SU-DHL-6 (cell line): ENCODE results near the gene SLC12A7.

Source experiments
- EZH2phosphoT487 ChIP-seq: fragments of 200-600 bp; sonication (generic), shearing (Covaris generic); conservative IDR thresholded peaks from 2 replicates; pipeline ENCODE4 v1.6.1; 2018; ENCODE audit warnings: mild to moderate bottlenecking, antibody characterized with exemption, low read length, moderate library complexity, mixed read lengths
- TF ChIP-seq, protein P1 (sequence below): fragments of 200-600 bp; sonication (generic); IDR thresholded peaks from one replicate; pipeline ENCODE4 v1.5.1; 2017; ENCODE audit warnings: antibody characterized with exemption, mild to moderate bottlenecking, low read length, moderate library complexity; ENCODE audit not compliant: insufficient read depth, poor library complexity, severe bottlenecking

DNA sequence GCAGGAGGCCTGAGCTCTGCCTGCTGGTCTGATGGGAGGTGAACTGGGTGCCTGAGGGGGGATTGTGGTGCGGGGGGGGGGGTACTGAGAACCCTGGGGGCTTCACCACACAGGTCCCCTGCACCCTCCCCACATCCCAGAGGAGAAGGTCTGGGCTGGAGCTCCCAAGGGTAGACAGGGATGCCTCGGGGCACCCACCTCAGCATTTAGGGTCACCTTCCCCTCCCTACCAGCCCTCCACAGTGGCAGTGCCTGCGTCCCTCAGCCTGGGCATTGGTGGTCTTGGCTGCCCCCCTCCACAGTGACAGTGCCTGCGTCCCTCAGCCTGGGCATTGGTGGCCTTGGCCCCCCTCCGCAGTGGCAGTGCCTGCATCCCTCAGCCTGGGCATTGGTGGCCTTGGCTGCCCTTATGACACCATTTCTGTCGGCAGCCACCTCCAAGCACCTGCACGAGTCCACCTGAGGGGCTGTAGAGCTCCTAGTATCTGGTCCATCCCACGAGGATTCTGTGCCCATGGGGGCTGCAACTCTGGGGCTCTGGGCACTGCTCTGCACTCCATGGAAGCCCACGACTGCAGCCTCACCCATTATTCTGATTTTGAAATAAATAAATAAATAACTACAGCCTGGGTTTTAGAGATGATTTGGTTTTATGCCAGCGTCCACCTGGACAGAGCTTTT, 81.8 kb downstream of the SLC12A7 start:
- TF ChIP-seq, protein P1, sequence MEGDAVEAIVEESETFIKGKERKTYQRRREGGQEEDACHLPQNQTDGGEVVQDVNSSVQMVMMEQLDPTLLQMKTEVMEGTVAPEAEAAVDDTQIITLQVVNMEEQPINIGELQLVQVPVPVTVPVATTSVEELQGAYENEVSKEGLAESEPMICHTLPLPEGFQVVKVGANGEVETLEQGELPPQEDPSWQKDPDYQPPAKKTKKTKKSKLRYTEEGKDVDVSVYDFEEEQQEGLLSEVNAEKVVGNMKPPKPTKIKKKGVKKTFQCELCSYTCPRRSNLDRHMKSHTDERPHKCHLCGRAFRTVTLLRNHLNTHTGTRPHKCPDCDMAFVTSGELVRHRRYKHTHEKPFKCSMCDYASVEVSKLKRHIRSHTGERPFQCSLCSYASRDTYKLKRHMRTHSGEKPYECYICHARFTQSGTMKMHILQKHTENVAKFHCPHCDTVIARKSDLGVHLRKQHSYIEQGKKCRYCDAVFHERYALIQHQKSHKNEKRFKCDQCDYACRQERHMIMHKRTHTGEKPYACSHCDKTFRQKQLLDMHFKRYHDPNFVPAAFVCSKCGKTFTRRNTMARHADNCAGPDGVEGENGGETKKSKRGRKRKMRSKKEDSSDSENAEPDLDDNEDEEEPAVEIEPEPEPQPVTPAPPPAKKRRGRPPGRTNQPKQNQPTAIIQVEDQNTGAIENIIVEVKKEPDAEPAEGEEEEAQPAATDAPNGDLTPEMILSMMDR = no peak
- TF ChIP-seq EZH2phosphoT487 = no peak
